Neural cell (in vitro differentiated cells): ENCODE results near the gene NR4A2.

Experiments
- EP300 ChIP-seq: fragments of 450-650 bp; conservative IDR thresholded peaks from 2 replicates; pipeline ENCODE4 v1.6.1; 2014; ENCODE audit warnings: antibody characterized with exemption, mild to moderate bottlenecking, moderate library complexity; ENCODE audit not compliant: poor library complexity, severe bottlenecking
- EZH2 ChIP-seq: fragments of 200-600, 300-800 bp; shearing (Covaris generic), sonication (generic); IDR thresholded peaks from 2 replicates; pipeline ENCODE4 v1.6.1; 2014; ENCODE audit warnings: antibody characterized with exemption, low read length, borderline replicate concordance, mild to moderate bottlenecking; ENCODE audit not compliant: insufficient read depth, poor library complexity, severe bottlenecking
- MXI1 ChIP-seq: fragments of 450-650 bp; conservative IDR thresholded peaks from 2 replicates; pipeline ENCODE4 v1.6.1; 2014; ENCODE audit warnings: antibody characterized with exemption, mild to moderate bottlenecking; ENCODE audit not compliant: poor library complexity, severe bottlenecking
- POLR2AphosphoS5 ChIP-seq: IDR thresholded peaks from 2 replicates; pipeline ENCODE4 v1.6.1; 2012
- RAD21 ChIP-seq: fragments of 450-650 bp; conservative IDR thresholded peaks from 2 replicates; pipeline ENCODE4 v1.6.1; 2014; ENCODE audit warnings: antibody characterized with exemption, mild to moderate bottlenecking, moderate library complexity
- REST ChIP-seq: IDR thresholded peaks from 2 replicates; pipeline ENCODE4 v1.6.1; 2012; ENCODE audit warnings: borderline replicate concordance
- TAF1 ChIP-seq: IDR thresholded peaks from 2 replicates; pipeline ENCODE4 v1.6.1; 2012; ENCODE audit warnings: low read depth
- TF ChIP-seq, protein P1 (sequence below): fragments of 450-650 bp; IDR thresholded peaks from 2 replicates; pipeline ENCODE4 v1.5.1; 2014; ENCODE audit warnings: antibody characterized with exemption, mild to moderate bottlenecking, moderate library complexity; ENCODE audit not compliant: poor library complexity, severe bottlenecking

DNA sequence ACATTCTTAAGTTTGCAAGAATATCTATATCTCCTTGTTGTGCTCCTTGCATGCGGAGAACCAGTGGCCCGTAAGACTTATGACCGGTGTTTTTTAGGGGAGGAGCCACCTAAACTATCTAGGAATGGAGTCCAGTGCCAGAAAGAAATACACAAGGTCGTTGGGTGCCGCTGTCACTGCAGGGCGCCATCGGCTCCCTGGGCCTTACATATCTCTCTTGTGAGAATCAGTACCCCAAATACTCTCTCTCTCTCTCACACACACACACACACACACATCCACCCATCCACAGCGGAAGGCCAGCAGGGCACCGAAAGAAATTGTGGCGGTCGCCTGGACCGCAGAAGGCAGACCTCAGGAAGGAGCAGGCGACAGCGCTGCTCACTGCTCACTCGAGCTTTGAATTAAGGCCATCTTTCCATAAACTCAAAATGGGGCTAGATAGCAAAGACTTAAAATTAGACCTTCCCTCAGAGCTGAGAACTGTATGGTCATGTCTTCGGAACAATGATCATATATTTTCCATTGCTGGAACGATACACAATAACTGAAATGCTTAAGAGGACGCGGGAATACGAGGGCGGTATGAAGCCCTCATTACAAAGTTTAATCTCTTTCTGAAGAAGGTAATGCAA is 10.4 kb downstream of the NR4A2 start:
- no peak for TF ChIP-seq RAD21
- TF ChIP-seq, protein P1, sequence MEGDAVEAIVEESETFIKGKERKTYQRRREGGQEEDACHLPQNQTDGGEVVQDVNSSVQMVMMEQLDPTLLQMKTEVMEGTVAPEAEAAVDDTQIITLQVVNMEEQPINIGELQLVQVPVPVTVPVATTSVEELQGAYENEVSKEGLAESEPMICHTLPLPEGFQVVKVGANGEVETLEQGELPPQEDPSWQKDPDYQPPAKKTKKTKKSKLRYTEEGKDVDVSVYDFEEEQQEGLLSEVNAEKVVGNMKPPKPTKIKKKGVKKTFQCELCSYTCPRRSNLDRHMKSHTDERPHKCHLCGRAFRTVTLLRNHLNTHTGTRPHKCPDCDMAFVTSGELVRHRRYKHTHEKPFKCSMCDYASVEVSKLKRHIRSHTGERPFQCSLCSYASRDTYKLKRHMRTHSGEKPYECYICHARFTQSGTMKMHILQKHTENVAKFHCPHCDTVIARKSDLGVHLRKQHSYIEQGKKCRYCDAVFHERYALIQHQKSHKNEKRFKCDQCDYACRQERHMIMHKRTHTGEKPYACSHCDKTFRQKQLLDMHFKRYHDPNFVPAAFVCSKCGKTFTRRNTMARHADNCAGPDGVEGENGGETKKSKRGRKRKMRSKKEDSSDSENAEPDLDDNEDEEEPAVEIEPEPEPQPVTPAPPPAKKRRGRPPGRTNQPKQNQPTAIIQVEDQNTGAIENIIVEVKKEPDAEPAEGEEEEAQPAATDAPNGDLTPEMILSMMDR: no peak
- no peak for TF ChIP-seq REST
- no peak for TF ChIP-seq TAF1
- TF ChIP-seq EZH2: no peak
- no peak for TF ChIP-seq POLR2AphosphoS5
- no peak for TF ChIP-seq EP300
- TF ChIP-seq MXI1: no peak
